RWPE1 (cell line): Measurements from ENCODE around the gene SYT8.
"Not testable (repeated sequence)": the region's sequence is repeated elsewhere in the genome, so short reads cannot be mapped to it uniquely, and the experiment has no call there.

ENCODE experiments used
- CTCF ChIA-PET: fragments of 350-600 bp; sonication (Branson Sonifier 250); formaldehyde crosslinking; extraction: SDS; loops from one replicate; lab custom pipeline; 2021; lab: Yijun Ruan, JAX
- POLR2A ChIA-PET: fragments of 400-600 bp; formaldehyde crosslinking; extraction: SDS; loops from one replicate; lab custom pipeline; 2020; ENCODE audit warnings: antibody characterized with exemption; ENCODE audit not compliant: low non-redundant PET; lab: Yijun Ruan, JAX
- DNase-seq: peaks from one replicate; pipeline ENCODE4 v3.0.0; 2012; ENCODE audit warnings: low spot score
- H3K27ac ChIP-seq: fragments of 450-650 bp; 2 replicates; pipeline ENCODE4 v1.5.1; 2017
- TF ChIP-seq, protein P1 (sequence below): fragments of 450-650 bp; conservative IDR thresholded peaks from 2 replicates; pipeline ENCODE4 v1.5.1; 2017; ENCODE audit warnings: low read depth, mild to moderate bottlenecking

SYT8 gene

DNA sequence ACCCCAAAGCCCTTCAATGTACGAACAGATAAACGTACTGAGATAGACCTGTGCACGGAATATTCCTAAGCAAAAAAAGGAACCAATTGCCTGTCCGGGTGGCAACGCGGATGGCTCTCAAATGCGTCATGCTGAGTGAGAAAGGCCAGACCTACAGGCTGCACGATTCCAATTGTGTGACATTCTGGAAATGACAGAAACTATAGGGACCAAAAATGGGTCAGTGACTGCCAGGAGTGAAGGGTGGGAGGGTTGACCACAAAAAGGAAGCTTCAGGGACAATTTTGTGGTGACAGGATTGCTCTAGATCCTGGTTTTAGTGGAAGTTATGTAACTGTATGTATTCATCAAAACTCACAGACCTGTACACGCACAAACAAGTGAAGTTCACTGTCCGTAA lies 24.0 kb upstream of the SYT8 start:
- CTCF ChIA-PET: no interaction called here
- no peak for DNase-seq
- TF ChIP-seq, protein P1, sequence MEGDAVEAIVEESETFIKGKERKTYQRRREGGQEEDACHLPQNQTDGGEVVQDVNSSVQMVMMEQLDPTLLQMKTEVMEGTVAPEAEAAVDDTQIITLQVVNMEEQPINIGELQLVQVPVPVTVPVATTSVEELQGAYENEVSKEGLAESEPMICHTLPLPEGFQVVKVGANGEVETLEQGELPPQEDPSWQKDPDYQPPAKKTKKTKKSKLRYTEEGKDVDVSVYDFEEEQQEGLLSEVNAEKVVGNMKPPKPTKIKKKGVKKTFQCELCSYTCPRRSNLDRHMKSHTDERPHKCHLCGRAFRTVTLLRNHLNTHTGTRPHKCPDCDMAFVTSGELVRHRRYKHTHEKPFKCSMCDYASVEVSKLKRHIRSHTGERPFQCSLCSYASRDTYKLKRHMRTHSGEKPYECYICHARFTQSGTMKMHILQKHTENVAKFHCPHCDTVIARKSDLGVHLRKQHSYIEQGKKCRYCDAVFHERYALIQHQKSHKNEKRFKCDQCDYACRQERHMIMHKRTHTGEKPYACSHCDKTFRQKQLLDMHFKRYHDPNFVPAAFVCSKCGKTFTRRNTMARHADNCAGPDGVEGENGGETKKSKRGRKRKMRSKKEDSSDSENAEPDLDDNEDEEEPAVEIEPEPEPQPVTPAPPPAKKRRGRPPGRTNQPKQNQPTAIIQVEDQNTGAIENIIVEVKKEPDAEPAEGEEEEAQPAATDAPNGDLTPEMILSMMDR: no peak
- no peak overlapping the region for H3K27ac ChIP-seq
- POLR2A ChIA-PET: no interaction called here

- TF ChIP-seq, protein P1: no peak
- DNase-seq: no peak
- H3K27ac ChIP-seq: no peak overlapping the region
- ChIA-PET POLR2A (no interaction called here), CTCF (no interaction called here)
These were observed 22.5 kb upstream of the SYT8 start for GRCh38 chr11:1812274-1812673.

- TF ChIP-seq, protein P1: no peak
- CTCF ChIA-PET: no interaction called here
- no peak overlapping the region for H3K27ac ChIP-seq
- POLR2A ChIA-PET: no interaction called here
- no peak for DNase-seq
These were observed 22.0 kb upstream of the SYT8 start for GRCh38 chr11:1812801-1813200.

- CTCF ChIA-PET, DNase-seq, POLR2A ChIA-PET, H3K27ac ChIP-seq: not testable (repeated sequence)
These were observed 21.4 kb upstream of the SYT8 start for GRCh38 chr11:1813356-1813755.

- ChIA-PET POLR2A (no interaction called here), CTCF (no interaction called here)
- TF ChIP-seq, protein P1: no peak
- no peak overlapping the region for H3K27ac ChIP-seq
- no peak for DNase-seq
These were observed 20.1 kb upstream of the SYT8 start for GRCh38 chr11:1814691-1815090.

DNA sequence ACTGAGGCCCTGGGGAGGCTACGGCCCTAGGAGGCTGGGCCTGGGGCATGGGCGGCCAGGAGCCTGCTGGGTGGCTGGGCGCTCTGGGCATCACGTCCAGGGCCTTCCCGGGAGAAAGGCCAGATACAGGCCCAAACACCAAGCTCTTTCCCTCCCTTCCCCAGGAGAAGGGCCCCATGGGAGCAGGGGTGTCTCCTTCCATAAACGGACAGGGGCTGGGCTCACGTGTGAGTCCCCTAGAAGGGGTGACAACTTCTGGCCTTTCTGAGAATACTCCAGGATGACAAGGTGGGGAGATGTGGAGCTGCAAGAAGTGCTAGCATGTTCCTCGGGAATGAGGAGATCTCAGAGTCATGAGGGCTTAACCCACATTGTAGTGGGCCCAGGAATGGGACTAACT lies 19.5 kb upstream of the SYT8 start:
- H3K27ac ChIP-seq: no peak overlapping the region
- CTCF ChIA-PET: no interaction called here
- TF ChIP-seq, protein P1: no peak
- POLR2A ChIA-PET: no interaction called here
- no peak for DNase-seq

DNA sequence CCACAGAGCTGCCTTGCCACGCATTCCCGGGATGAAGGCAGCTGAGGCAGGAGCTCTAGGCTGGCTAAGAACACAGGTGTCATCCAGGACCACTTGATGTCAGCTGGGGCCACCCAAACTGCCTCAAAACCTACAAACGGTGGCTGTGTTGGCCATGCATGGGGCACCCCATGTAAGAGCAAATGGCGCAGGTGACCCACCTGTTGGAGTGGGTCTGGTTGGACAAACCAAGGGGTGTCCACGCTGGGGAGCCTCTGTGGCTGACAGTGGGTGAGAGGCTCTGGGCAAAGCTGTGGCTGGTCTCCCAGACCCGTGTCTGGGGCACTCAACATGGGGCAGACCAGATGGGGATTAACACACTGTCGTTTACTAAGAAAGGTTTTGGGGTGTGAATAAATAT lies 19.0 kb upstream of the SYT8 start:
- TF ChIP-seq, protein P1: no peak
- no peak for DNase-seq
- H3K27ac ChIP-seq: no peak overlapping the region
- ChIA-PET POLR2A (no interaction called here), CTCF (interaction anchor here (0.6 kb wide), 2 partner anchors 8 to 43 kb away, joined by 3 read pairs; no protein-coding TSS in a partner anchor)
